RWPE1 (cell line): ENCODE measurements around the gene SLC12A9.
"Not testable (repeated sequence)": the region's sequence is repeated elsewhere in the genome, so short reads cannot be mapped to it uniquely, and the experiment has no call there.

Source experiments
- CTCF ChIA-PET: fragments of 350-600 bp; sonication (Branson Sonifier 250); formaldehyde crosslinking; extraction: SDS; loops from one replicate; lab custom pipeline; 2021; lab: Yijun Ruan, JAX
- POLR2A ChIA-PET: fragments of 400-600 bp; formaldehyde crosslinking; extraction: SDS; loops from one replicate; lab custom pipeline; 2020; ENCODE audit warnings: antibody characterized with exemption; ENCODE audit not compliant: low non-redundant PET; lab: Yijun Ruan, JAX
- DNase-seq: peaks from one replicate; pipeline ENCODE4 v3.0.0; 2012; ENCODE audit warnings: low spot score
- H3K27ac ChIP-seq: fragments of 450-650 bp; 2 replicates; pipeline ENCODE4 v1.5.1; 2017
- CTCF ChIP-seq: fragments of 450-650 bp; conservative IDR thresholded peaks from 2 replicates; pipeline ENCODE4 v1.5.1; 2017; ENCODE audit warnings: low read depth, mild to moderate bottlenecking

The SLC12A9 gene

DNA sequence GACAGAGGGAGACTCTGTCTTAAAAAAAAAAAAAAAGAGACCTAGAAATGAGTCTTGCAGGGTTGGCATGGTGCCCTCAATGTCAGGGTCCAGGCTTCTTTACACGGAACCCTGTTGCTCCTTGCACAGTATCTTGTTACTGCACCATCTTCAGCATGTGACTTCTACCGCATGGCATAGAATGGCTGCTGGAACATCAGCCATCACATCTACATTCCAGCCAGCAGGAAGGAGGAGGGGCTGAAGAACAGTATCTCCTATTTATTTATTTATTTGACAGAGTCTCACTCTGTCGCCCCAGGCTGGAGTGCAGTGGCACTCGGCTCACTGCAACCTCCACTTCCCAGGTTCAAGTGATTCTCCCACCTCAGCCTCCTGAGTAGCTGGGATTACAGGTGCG lies 46.9 kb downstream of the SLC12A9 start:
- no peak for DNase-seq
- ChIA-PET POLR2A (no interaction called here), CTCF (interaction anchor here (0.6 to 3.4 kb wide), 5 partner anchors 120 to 193 kb away, joined by 4 to 17 read pairs (median 6); partner anchors contain the start of gene POP7)
- no peak for TF ChIP-seq CTCF
- H3K27ac ChIP-seq = no peak overlapping the region

DNA sequence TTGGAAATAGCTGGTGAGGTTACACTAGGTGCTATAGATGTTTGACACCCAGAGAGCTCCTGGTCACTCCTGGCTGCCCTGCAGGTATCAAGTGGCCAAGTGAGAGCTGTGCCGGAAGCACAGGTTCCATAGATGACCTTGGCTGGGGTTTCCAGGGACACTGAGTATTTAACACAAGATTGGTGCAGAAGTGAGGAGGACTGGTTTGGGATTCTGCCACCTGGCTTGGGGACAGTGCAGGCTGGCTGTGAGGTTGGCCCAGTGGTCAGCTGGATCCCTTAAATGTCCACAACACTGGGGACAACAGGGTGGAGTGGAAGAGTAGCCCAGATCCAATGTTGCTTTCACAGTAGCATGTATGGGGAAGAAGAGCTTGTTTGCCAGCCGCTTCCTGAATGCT lies 48.5 kb downstream of the SLC12A9 start:
- no peak overlapping the region for H3K27ac ChIP-seq
- no peak for DNase-seq
- ChIA-PET POLR2A (no interaction called here), CTCF (interaction anchor here (0.6 to 3.4 kb wide), 3 partner anchors 11 to 343 kb away, joined by 4 to 17 read pairs (median 4); no protein-coding TSS in a partner anchor)
- no peak for TF ChIP-seq CTCF

GRCh38 chr7:100901921-100902332 lies 49.4 kb downstream of the SLC12A9 start:
- ChIA-PET POLR2A (no interaction called here), CTCF (interaction anchor here (0.6 to 3.4 kb wide), 2 partner anchors 35 to 157 kb away, joined by 3 to 17 read pairs; no protein-coding TSS in a partner anchor)
- H3K27ac ChIP-seq = no peak overlapping the region
- no peak for TF ChIP-seq CTCF
- DNase-seq = no peak

GRCh38 chr7:100902638-100903037 lies 50.1 kb downstream of the SLC12A9 start:
- H3K27ac ChIP-seq = no peak overlapping the region
- CTCF ChIA-PET = interaction anchor here (3.4 kb wide), 1 partner anchor 156 kb away, joined by 17 read pairs; no protein-coding TSS in a partner anchor
- TF ChIP-seq CTCF = no peak
- DNase-seq = no peak
- POLR2A ChIA-PET = no interaction called here

DNA sequence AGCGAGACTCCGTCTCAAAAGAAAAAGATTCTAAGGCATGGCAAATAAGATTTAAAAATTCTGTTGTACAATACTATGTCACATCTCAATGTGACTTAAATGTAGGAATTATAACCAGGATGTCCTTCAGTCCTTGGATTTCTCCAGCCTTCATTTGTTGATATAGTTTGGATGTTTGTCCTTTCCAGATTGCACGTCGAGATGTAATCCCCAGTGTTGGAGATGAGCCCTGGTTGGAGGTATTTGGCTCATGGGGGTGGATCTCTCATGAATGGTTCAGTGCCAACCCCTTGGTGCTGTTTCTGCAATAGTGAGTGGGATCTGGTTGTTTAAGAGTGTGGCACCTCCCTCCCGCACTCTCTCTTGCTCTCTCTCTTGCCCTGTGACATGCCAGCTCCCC lies 56.0 kb downstream of the SLC12A9 start:
- no peak for TF ChIP-seq CTCF
- ChIA-PET CTCF (no interaction called here), POLR2A (no interaction called here)

DNA sequence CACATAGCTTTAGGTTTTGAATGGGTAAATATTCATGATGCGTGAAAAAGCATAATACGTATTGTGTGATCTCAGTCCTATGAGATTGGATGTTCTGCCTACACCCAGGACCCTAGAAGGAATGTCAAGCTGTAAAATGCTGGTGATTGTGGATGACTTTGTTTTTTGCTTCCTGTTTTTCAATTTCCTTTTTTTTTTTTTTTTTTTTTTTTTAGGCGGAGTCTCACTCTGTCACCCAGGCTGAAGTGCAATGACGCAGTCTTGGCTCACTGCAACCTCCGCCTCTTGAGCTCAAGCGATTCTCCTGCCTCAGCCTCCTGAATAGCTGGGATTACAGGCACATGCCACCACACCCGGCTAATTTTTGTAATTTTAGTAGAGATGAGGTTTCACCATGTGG lies 57.9 kb downstream of the SLC12A9 start:
- ChIA-PET POLR2A (interaction anchor here (0.6 kb wide), 1 partner anchor 67 kb away, joined by 3 read pairs; no protein-coding TSS in a partner anchor), CTCF (interaction anchor here (0.6 kb wide), 1 partner anchor 15 kb away, joined by 3 read pairs; the partner anchor contains the start of gene ACHE)
- H3K27ac ChIP-seq, DNase-seq: not testable (repeated sequence)

More for the DNA sequence above, 56.0 kb downstream of the SLC12A9 start:
- no peak for DNase-seq
- no peak overlapping the region for H3K27ac ChIP-seq

DNA sequence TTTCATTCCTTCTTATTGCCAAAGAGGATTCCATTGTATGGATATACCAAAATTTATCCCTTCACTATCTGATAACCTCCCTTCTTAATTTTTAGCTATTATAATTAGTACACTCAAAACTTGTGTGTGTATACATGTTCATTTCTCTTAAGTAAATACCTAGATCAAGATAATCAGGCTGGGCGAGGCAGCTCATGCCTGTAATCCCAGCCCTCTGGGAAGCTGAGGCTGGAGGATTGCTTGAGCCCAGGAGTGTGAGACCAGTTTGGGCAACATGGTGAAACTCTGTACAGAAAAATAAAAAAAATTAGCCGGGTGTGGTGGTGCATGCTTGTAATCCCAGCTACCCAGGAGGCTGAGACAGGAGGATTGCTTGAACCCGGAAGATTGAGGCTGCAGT lies 59.0 kb downstream of the SLC12A9 start:
- no peak for DNase-seq
- CTCF ChIA-PET = no interaction called here
- POLR2A ChIA-PET = no interaction called here
- H3K27ac ChIP-seq = no peak overlapping the region
- TF ChIP-seq CTCF = no peak
